ENCODE data around the gene SLCO4A1.

DNA sequence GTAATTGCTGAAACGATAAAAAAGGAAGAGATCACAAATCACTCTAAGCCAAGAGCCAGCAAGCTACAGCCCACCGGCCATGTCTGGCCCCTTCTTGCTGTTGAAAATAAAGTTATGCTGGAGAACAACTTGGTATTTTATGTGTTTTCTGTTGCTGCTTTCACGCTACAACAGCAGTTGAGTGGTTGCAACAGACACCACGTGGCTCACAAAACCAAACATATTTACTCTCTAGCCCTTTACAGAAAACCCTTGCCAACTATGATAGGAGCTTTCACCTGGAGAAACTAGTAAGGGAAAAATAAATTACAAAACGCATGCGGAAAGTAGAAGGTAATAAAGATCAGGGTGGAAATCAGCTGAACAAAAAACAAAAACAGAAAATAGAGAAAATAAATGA is 41.1 kb upstream of the SLCO4A1 start:
- TF ChIP-seq POLR2A (IDR thresholded peaks at IDR 0.05): no peak
- TF ChIP-seq, protein P1, sequence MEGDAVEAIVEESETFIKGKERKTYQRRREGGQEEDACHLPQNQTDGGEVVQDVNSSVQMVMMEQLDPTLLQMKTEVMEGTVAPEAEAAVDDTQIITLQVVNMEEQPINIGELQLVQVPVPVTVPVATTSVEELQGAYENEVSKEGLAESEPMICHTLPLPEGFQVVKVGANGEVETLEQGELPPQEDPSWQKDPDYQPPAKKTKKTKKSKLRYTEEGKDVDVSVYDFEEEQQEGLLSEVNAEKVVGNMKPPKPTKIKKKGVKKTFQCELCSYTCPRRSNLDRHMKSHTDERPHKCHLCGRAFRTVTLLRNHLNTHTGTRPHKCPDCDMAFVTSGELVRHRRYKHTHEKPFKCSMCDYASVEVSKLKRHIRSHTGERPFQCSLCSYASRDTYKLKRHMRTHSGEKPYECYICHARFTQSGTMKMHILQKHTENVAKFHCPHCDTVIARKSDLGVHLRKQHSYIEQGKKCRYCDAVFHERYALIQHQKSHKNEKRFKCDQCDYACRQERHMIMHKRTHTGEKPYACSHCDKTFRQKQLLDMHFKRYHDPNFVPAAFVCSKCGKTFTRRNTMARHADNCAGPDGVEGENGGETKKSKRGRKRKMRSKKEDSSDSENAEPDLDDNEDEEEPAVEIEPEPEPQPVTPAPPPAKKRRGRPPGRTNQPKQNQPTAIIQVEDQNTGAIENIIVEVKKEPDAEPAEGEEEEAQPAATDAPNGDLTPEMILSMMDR (IDR thresholded peaks at IDR 0.05): no peak
- TF ChIP-seq EP300 (IDR thresholded peaks at IDR 0.05): no peak

Measured in ovary (tissue), 3 donors.